IMR-90 (cell line): ENCODE measurements around the gene ABO. TPM values are rescaled to one million over a fixed set of nuclear protein-coding genes. Genes with fewer than 3 reads are reported as not detected.

Experiments
- ATAC-seq: fragments of 200-7000 bp; cut with Tn5 transposase; 2 replicates; pipeline ENCODE4 v1.9.1; 2020; ENCODE audit warnings: low read depth, mild to moderate bottlenecking, moderate library complexity
- BruUV-seq: library from RNA; stranded (reverse); fragments of 400-500 nt; replicated peaks from 2 replicates; lab custom pipeline; 2021; lab: Mats Ljungman, UMichigan
- CTCF ChIA-PET: fragments of 300-600 bp; formaldehyde crosslinking; extraction: SDS; loops from one replicate; lab custom pipeline; 2021; ENCODE audit warnings: antibody characterized with exemption; lab: Yijun Ruan, JAX
- POLR2A ChIA-PET: fragments of 300-600 bp; sonication (Branson Sonifier 250); formaldehyde crosslinking; loops from one replicate; lab custom pipeline; 2022; ENCODE audit warnings: antibody characterized with exemption; ENCODE audit not compliant: unreplicated experiment; lab: Charles Lee
- DNase-seq: peaks from one replicate; pipeline ENCODE4 v3.0.0; 2013
- H2AFZ ChIP-seq: replicated peaks from 2 replicates; pipeline ENCODE3; 2013; ENCODE audit warnings: low read length, mild to moderate bottlenecking; ENCODE audit not compliant: poor library complexity
- H2AK5ac ChIP-seq: 2 replicates; pipeline ENCODE4 v1.6.1; 2013; ENCODE audit warnings: low read depth, low read length, inconsistent platforms
- H2AK9ac ChIP-seq: replicated peaks from 2 replicates; pipeline ENCODE3; 2013; ENCODE audit warnings: mild to moderate bottlenecking, low read depth, low read length, moderate library complexity; ENCODE audit not compliant: poor library complexity
- H2BK120ac ChIP-seq: 2 replicates; pipeline ENCODE4 v1.6.1; 2013; ENCODE audit warnings: low read depth, low read length, inconsistent platforms
- H2BK15ac ChIP-seq: 3 replicates; pipeline ENCODE4 v1.6.1; 2013; ENCODE audit warnings: low read depth, low read length, inconsistent platforms
- H2BK20ac ChIP-seq: 2 replicates; pipeline ENCODE4 v1.6.1; 2013; ENCODE audit warnings: low read depth, mild to moderate bottlenecking, inconsistent platforms, low read length, moderate library complexity
- H2BK5ac ChIP-seq: 2 replicates; pipeline ENCODE4 v1.6.1; 2013; ENCODE audit warnings: mild to moderate bottlenecking, low read depth, low read length, inconsistent platforms; ENCODE audit not compliant: poor library complexity, severe bottlenecking
- H3K14ac ChIP-seq: replicated peaks from 2 replicates; pipeline ENCODE4 v1.6.1; 2013; ENCODE audit warnings: low read depth, low read length, inconsistent platforms
- H3K18ac ChIP-seq: 2 replicates; pipeline ENCODE4 v1.6.1; 2013; ENCODE audit warnings: low read depth, low read length, control low read depth
- H3K23ac ChIP-seq: 2 replicates; pipeline ENCODE4 v1.6.1; 2013; ENCODE audit warnings: low read depth, low read length, inconsistent platforms
- H3K27ac ChIP-seq: 2 replicates; pipeline ENCODE4 v1.5.1; 2013; ENCODE audit warnings: mild to moderate bottlenecking, control low read depth, low read length; ENCODE audit not compliant: insufficient read depth
- H3K27me3 ChIP-seq: 2 replicates; pipeline ENCODE4 v1.6.1; 2013; ENCODE audit warnings: low read length; ENCODE audit not compliant: control insufficient read depth, insufficient read depth
- H3K36me3 ChIP-seq: 2 replicates; pipeline ENCODE4 v1.6.1; 2013; ENCODE audit warnings: low read length, mixed read lengths; ENCODE audit not compliant: control insufficient read depth, insufficient read depth
- H3K4ac ChIP-seq: 2 replicates; pipeline ENCODE4 v1.6.1; 2013; ENCODE audit warnings: low read depth, low read length, inconsistent platforms
- H3K4me1 ChIP-seq: 2 replicates; pipeline ENCODE4 v1.6.1; 2013; ENCODE audit warnings: low read length, mixed read lengths; ENCODE audit not compliant: control insufficient read depth, insufficient read depth
- H3K4me2 ChIP-seq: 2 replicates; pipeline ENCODE4 v1.6.1; 2013; ENCODE audit warnings: low read depth, mild to moderate bottlenecking, control low read depth, low read length, moderate library complexity
- H3K4me3 ChIP-seq: 2 replicates; pipeline ENCODE4 v1.5.1; 2013; ENCODE audit warnings: low read depth, mild to moderate bottlenecking, control low read depth, low read length, moderate library complexity; ENCODE audit not compliant: insufficient read depth
- H3K56ac ChIP-seq: 2 replicates; pipeline ENCODE4 v1.6.1; 2013; ENCODE audit warnings: low read length, inconsistent platforms; ENCODE audit not compliant: insufficient read depth; ENCODE audit errors: extremely low read depth
- H3K79me1 ChIP-seq, 2 experiments: 2 replicates each; pipeline ENCODE4 v1.6.1; 2013; ENCODE audit warnings: low read length in 2 of 2, inconsistent platforms in 1 of 2, low read depth in 1 of 2
- H3K9ac ChIP-seq: 2 replicates; pipeline ENCODE4 v1.6.1; 2013; ENCODE audit warnings: low read depth, low read length, control low read depth
- H3K9me1 ChIP-seq: 2 replicates; pipeline ENCODE4 v1.6.1; 2013; ENCODE audit warnings: low read length, inconsistent platforms; ENCODE audit not compliant: insufficient read depth
- H3K9me3 ChIP-seq: 2 replicates; pipeline ENCODE4 v1.6.1; 2013; ENCODE audit warnings: low read length; ENCODE audit not compliant: control insufficient read depth, insufficient read depth
- H4K20me1 ChIP-seq: 2 replicates; pipeline ENCODE4 v1.6.1; 2013; ENCODE audit warnings: low read length, inconsistent platforms; ENCODE audit not compliant: insufficient read depth
- H4K5ac ChIP-seq: 2 replicates; pipeline ENCODE4 v1.6.1; 2013; ENCODE audit warnings: mild to moderate bottlenecking, low read depth, low read length, control low read depth
- H4K8ac ChIP-seq, 2 experiments: 2 replicates each; pipeline ENCODE4 v1.6.1; 2013; ENCODE audit warnings: low read depth in 2 of 2, low read length in 2 of 2, control low read depth in 1 of 2, inconsistent platforms in 1 of 2
- H4K91ac ChIP-seq: 2 replicates; pipeline ENCODE4 v1.6.1; 2013; ENCODE audit warnings: low read depth, low read length, inconsistent platforms; ENCODE audit not compliant: insufficient read depth
- FOS ChIP-seq: fragments of 150-350 bp; IDR thresholded peaks from 2 replicates; pipeline ENCODE4 v1.6.1; 2016; ENCODE audit warnings: low read depth, low read length
- NFE2L2 ChIP-seq: fragments of 150-350 bp; IDR thresholded peaks from 2 replicates; pipeline ENCODE4 v1.6.1; 2016; ENCODE audit warnings: low read depth, mild to moderate bottlenecking, low read length
- USF2 ChIP-seq: fragments of 150-350 bp; IDR thresholded peaks from 2 replicates; pipeline ENCODE4 v1.6.1; 2017; ENCODE audit warnings: mild to moderate bottlenecking, antibody characterized with exemption, low read length, low read depth
- WGBS, 2 experiments: methylation state at CpG; one replicate each; pipeline versions ENCODE4 v1.1.5 to v1.1.7; 2013; ENCODE audit warnings: missing lambda C conversion rate in 2 of 2; ENCODE audit not compliant: insufficient read length in 1 of 2; ENCODE audit errors: extremely low coverage in 2 of 2; 5-methylcytosine and 5-hydroxymethylcytosine counted together
- dilution Hi-C: fragments of 300-500 bp; cut with HindIII; formaldehyde crosslinking; loops from one replicate; pipeline ENCODE4 v1.14.3; 2018; ENCODE audit warnings: low sequenced_read_pairs; ENCODE audit not compliant: unreplicated experiment
- in situ Hi-C: fragments of 300-500 bp; cut with MboI; formaldehyde crosslinking; loops from 3 replicates; pipeline ENCODE4 v1.14.3; 2019; ENCODE audit warnings: low sequenced_read_pairs, inconsistent platforms, mixed read lengths
- intact Hi-C: fragments of 100-400 bp; cut with micrococcal nuclease; formaldehyde crosslinking; loops from 2 replicates; pipeline ENCODE4 v1.10.0; 2022
- polyA plus RNA-seq, 3 experiments: library from polyadenylated mRNA; depleted of rRNA; stranded (reverse); fragments of >200 nt; gene quantifications; 2 replicates each; pipeline ENCODE4 v1.2.3, GENCODE V29; 2012; ENCODE audit warnings: low replicate concordance in 1 of 3
- total RNA-seq: library from RNA; depleted of rRNA; stranded (reverse); fragments of >200 nt; gene quantifications from 2 replicates; pipeline ENCODE4 v1.2.3, GENCODE V29; 2012

ABO gene
- total and polyA plus RNA-seq, 2 of the 4 experiments (the other 2 are of a cell fraction) = not detected

DNA sequence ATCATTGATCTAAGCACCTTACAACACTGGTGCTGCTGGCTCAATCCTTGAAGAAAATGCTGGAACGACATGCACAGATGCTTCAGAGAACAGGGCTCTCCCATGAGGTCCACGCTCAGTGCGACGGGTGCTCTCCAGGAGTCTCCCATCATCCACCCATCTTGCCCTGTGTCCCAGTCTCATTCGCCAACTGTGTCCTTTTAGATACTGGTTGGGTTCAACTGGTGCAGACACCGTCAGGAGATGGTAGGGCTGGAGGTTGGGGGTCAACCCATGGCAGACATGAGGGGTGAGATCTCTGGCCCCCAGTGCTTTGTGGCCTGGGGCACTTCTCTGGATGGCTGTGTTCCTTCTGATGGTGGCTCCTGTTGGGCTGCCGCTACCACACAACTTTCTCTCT, 64.4 kb downstream of the ABO start:
- POLR2A ChIA-PET = no interaction called here
- H3K79me1 ChIP-seq = no peaks in the 10 kb centered on the region
- no peak for TF ChIP-seq USF2
- no peak for TF ChIP-seq FOS
- TF ChIP-seq NFE2L2 = no peak

More for the DNA sequence above, 64.4 kb downstream of the ABO start:
- H3K9ac ChIP-seq = no peak overlapping the region
- H2AK9ac ChIP-seq = no peak overlapping the region
- no peak overlapping the region for H3K27ac ChIP-seq
- H3K9me1 ChIP-seq = no peaks in the 10 kb centered on the region
- H3K14ac ChIP-seq = no peak overlapping the region
- no peak overlapping the region for H4K91ac ChIP-seq
- no peak for ATAC-seq
- no peaks in the 10 kb centered on the region for H3K4me1 ChIP-seq
- H3K36me3 ChIP-seq = no peaks in the 10 kb centered on the region
- H3K4ac ChIP-seq = no peak overlapping the region
- no TSS peak for BruUV-seq
- H3K9me3 ChIP-seq = no peaks in the 10 kb centered on the region; the same call in 1 of the 2 replicates
- H2BK20ac ChIP-seq = no peak overlapping the region
- intact Hi-C loops = no loop called here
- dilution Hi-C loops = no loop called here
- H3K27me3 ChIP-seq = peaks cover 14% of the 10 kb centered on the region
- CTCF ChIA-PET = no interaction called here
- H3K4me3 ChIP-seq = no peak overlapping the region
- H2BK120ac ChIP-seq = no peak overlapping the region
- H4K20me1 ChIP-seq = no peaks in the 10 kb centered on the region
- H3K56ac ChIP-seq = no peak overlapping the region
- H2BK5ac ChIP-seq = no peak overlapping the region
- H2BK15ac ChIP-seq = no peak overlapping the region
- no peak for DNase-seq
- in situ Hi-C loops = no loop called here
- no peak overlapping the region for H4K8ac ChIP-seq
- H2AFZ ChIP-seq = no peak overlapping the region
- no CpG with 5 or more reads among the region's 7 CpGs for whole genome bisulfite sequencing, 2 experiments
- no peak overlapping the region for H2AK5ac ChIP-seq
- no peak overlapping the region for H3K23ac ChIP-seq
- no peak overlapping the region for H3K4me2 ChIP-seq
- H4K5ac ChIP-seq = no peak overlapping the region
- H3K18ac ChIP-seq = no peak overlapping the region
